GM12801 (cell line): ENCODE results near the gene PODXL.

ENCODE experiments used
- CTCF ChIP-seq: IDR thresholded peaks from one replicate; pipeline ENCODE4 v1.5.1; 2011; ENCODE audit warnings: control low read depth; ENCODE audit not compliant: insufficient read length; ENCODE audit errors: extremely low read depth

Gene PODXL

GRCh38 chr7:131554880-131555516, 1.4 kb downstream of the PODXL start:
- TF ChIP-seq CTCF: no peak

GRCh38 chr7:131553931-131554330, 2.5 kb downstream of the PODXL start:
- no peak for TF ChIP-seq CTCF

- no peak for TF ChIP-seq CTCF
Observed at GRCh38 chr7:131552053-131552452, 4.4 kb downstream of the PODXL start.

GRCh38 chr7:131550846-131551245, 5.6 kb downstream of the PODXL start:
- TF ChIP-seq CTCF: no peak

- no peak for TF ChIP-seq CTCF
Observed at GRCh38 chr7:131548371-131548770, 8.1 kb downstream of the PODXL start.

- TF ChIP-seq CTCF: no peak
Observed at GRCh38 chr7:131547589-131547988, 8.8 kb downstream of the PODXL start.

- no peak for TF ChIP-seq CTCF
Observed at GRCh38 chr7:131546583-131547141, 9.8 kb downstream of the PODXL start.
